Esophagus squamous epithelium (tissue), 5 donors: Measurements from ENCODE around the gene MED29. TPM values are rescaled to one million over a fixed set of nuclear protein-coding genes. Genes with fewer than 3 reads are reported as not detected.

ENCODE experiments used
- DNase-seq: peaks from one replicate; lab custom pipeline; 2025; lab: John Stamatoyannopoulos, UW
- H3K27ac ChIP-seq, 4 donors: fragments of 200-600 bp; sonication (generic); one replicate each; pipeline ENCODE4 v1.5.1; 2016 to 2019; ENCODE audit warnings: mild to moderate bottlenecking in 1 of 4
- H3K27me3 ChIP-seq, 4 donors: fragments of 200-600 bp; sonication (generic); 1 replicate in 3 of 4; 2 replicates in 1 of 4; pipeline versions ENCODE4 v1.5.1 to v1.6.0; 2017 to 2021; ENCODE audit warnings: antibody characterized with exemption in 1 of 4
- H3K36me3 ChIP-seq, 3 donors: fragments of 200-600 bp; sonication (generic); one replicate each; pipeline ENCODE4 v1.5.1; 2016 to 2019
- H3K4me1 ChIP-seq, 3 donors: fragments of 200-600 bp; sonication (generic); one replicate each; pipeline ENCODE4 v1.5.1; 2017 to 2019
- H3K4me3 ChIP-seq, 4 donors: fragments of 200-600 bp; sonication (generic); 1 replicate in 3 of 4; 2 replicates in 1 of 4; pipeline ENCODE4 v1.5.1; 2016 to 2019; ENCODE audit warnings: mild to moderate bottlenecking in 2 of 4, moderate library complexity in 1 of 4
- H3K9me3 ChIP-seq, 3 donors: fragments of 200-600 bp; sonication (generic); one replicate each; pipeline ENCODE4 v1.5.1; 2016 to 2019
- POLR2A ChIP-seq, 4 donors: fragments of 450-650 bp; IDR thresholded peaks; one replicate each; pipeline ENCODE4 v1.6.1; 2017; ENCODE audit warnings: antibody characterized with exemption in 4 of 4, mild to moderate bottlenecking in 4 of 4, moderate library complexity in 3 of 4
- WGBS, 2 donors: methylation state at CpG; one replicate each; pipeline ENCODE4 v1.1.5; 2018; 5-methylcytosine and 5-hydroxymethylcytosine counted together
- intact Hi-C: fragments of 100-400 bp; cut with DNase I; formaldehyde crosslinking; loops from one replicate; pipeline ENCODE4 v1.15.0; 2022
- total RNA-seq, 4 donors: library from RNA; depleted of rRNA; stranded (reverse); fragments of >200 nt; gene quantifications; one replicate each; pipeline ENCODE4 v1.1.0, GENCODE V29; 2016
- TF ChIP-seq, protein P1 (sequence below), 6 experiments: fragments of 450-650 bp in 4 of 6; fragments of 200-600 bp in 2 of 6; sonication (generic) in 2 of 6; IDR thresholded peaks; one replicate each; pipeline ENCODE4 v1.5.1; 2016 to 2019; ENCODE audit warnings: antibody characterized with exemption in 6 of 6, mild to moderate bottlenecking in 4 of 6, moderate library complexity in 4 of 6
- donor health status: DM: yes; HTN: yes; CAD: no.

Gene MED29
- total RNA-seq, 4 donors from 2014 or later, result 11.8 to 20.1 (median 16.5) TPM

DNA sequence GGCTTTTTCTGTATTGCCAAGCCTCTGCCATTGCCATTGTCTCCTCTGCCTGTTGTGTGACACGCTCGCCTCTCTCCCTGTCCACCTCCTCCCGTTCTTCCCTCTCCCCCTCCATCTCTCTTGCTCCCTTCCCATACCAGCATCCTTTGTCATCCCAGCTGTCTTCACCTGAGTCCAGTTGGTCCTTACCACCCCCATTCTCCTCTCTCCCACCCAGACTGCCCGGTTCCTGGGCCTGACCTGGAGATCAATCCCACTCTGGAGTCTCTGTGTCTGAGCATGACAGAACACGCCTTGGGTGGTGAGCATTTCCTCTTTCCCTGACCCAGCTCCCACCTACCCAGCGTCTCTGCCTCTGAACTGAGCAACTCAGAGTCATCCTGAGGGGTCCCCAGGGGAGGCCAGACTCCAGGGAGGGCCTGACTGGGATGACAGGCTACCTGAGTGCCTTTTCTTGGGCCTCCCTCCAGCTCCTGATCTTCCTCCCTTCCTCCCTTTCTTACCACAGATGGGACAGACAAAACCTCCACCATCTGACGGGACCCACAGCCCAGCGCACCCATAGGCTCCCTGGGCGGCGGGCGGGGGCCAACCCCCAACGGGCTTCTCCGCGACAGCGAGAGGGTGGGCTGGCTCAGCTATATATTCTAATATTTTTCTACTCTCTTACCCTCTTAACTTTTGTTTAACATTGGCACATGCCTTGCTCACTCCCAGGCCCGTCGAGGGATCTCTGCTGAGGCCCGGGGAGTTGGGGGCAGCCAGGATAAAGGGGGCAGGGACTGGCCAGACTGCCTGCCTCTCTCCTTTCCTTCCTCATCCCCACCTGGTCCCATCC is 8.0 kb upstream of the MED29 start:
- no peaks in the 10 kb centered on the region for H3K9me3 ChIP-seq
- WGBS, 2 donors, result 82 to 89% methylated on average over 18 of the region's 18 CpGs
- intact Hi-C loops, result no loop called here
- TF ChIP-seq POLR2A (IDR thresholded peaks at IDR 0.05), result no peak
- TF ChIP-seq, protein P1, sequence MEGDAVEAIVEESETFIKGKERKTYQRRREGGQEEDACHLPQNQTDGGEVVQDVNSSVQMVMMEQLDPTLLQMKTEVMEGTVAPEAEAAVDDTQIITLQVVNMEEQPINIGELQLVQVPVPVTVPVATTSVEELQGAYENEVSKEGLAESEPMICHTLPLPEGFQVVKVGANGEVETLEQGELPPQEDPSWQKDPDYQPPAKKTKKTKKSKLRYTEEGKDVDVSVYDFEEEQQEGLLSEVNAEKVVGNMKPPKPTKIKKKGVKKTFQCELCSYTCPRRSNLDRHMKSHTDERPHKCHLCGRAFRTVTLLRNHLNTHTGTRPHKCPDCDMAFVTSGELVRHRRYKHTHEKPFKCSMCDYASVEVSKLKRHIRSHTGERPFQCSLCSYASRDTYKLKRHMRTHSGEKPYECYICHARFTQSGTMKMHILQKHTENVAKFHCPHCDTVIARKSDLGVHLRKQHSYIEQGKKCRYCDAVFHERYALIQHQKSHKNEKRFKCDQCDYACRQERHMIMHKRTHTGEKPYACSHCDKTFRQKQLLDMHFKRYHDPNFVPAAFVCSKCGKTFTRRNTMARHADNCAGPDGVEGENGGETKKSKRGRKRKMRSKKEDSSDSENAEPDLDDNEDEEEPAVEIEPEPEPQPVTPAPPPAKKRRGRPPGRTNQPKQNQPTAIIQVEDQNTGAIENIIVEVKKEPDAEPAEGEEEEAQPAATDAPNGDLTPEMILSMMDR (IDR thresholded peaks at IDR 0.05), result no peak
- no peak overlapping the region for H3K4me3 ChIP-seq
- DNase-seq, result no peak
- no peaks in the 10 kb centered on the region for H3K4me1 ChIP-seq
- no peak overlapping the region for H3K27ac ChIP-seq
- no peaks in the 10 kb centered on the region for H3K27me3 ChIP-seq
- peaks cover 33 to 100% (median 53%) of the 10 kb centered on the region in 3 donors for H3K36me3 ChIP-seq

DNA sequence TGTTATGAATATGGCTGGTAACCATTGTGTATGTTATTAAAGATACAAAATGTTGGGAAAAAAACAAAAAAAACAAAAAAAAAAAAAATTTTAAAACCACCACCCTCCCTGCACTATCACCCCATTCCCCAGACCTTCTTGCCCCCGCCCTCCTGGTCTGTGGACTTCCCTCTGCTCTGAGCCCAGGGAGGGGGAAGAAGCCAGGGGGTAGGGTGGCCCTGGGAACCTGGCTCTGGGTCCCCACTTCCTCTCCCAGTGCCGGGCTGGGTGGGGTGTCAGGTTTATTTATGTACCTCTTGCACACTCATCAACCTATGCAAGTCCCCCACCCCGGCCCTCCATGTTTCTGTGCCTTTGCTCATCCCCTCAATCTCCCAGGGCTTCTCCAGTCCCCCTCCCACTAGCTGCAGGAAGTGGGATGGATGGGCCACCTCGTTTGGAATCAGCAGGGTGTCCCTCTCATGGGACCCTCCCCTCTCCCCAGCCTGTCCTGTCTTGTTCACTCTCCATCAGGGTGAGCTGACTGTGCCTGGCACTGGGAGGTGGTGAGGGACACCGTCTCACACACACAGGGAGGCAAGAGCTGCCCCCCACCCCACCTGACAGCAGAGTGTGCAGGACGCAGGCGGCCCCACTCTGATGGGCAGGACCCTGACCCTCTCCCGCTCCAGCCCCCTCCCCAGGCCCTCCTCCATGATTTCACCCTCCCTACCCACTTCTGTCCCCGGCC is 6.2 kb upstream of the MED29 start:
- Histone ChIP-seq H3K4me3 (no peak overlapping the region), H3K27ac (no peak overlapping the region), H3K27me3 (no peaks in the 10 kb centered on the region), H3K9me3 (no peaks in the 10 kb centered on the region), H3K4me1 (peaks cover 5 to 13% (median 6%) of the 10 kb centered on the region in 3 donors), H3K36me3 (peaks cover 37 to 98% (median 44%) of the 10 kb centered on the region in 3 donors)
- TF ChIP-seq, protein P1 (IDR thresholded peaks at IDR 0.05), result no peak
- no peak for TF ChIP-seq POLR2A (IDR thresholded peaks at IDR 0.05)
- intact Hi-C loops, result no loop called here
- 51 to 54% methylated on average over 5 to 7 of the region's 9 CpGs for WGBS, 2 donors
- DNase-seq, result no peak

DNA sequence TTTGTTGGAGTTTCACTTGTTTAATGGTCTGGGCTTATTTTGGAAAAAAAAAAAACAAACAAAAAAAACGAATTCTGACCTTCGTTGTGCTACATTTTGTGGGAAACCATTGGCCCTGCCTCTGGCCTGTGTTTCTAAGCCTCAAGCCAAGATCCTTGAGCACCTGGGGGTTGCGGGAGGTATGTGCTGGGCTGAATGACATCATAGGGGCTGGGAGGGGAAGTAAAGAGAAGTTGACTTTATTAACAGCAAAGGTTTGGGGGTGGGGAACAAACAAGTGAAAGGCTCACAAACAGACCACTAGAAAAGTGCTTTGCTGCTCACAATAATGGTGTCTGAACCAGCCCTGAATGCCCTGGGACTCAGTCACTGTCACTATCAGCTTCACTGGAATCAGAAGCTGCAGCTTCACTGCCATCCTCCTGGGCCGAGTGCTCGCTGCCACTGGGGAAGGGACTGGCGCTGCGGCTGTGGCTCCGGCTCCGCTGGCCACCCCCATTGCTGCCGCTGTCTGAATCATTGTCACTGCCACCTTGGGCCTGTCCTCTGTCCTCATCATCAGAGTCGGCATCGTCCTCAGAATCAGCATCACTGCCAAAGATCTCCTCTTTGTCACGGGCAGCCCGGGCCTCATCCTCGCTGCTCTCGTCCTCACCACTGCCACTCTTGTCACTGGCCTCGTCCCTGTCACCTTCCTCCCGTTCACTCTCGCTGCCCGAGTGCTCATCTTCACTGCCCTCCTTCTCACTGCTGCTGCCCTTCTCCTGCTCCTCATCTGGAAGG is 5.4 kb upstream of the MED29 start:
- no peaks in the 10 kb centered on the region for H3K27me3 ChIP-seq
- peaks cover 9 to 19% (median 10%) of the 10 kb centered on the region in 3 donors for H3K4me1 ChIP-seq
- no peak for DNase-seq
- no peak for TF ChIP-seq POLR2A (IDR thresholded peaks at IDR 0.05)
- TF ChIP-seq, protein P1 (IDR thresholded peaks at IDR 0.05), result no peak
- WGBS, 2 donors, result 80 to 82% methylated on average over 16 to 19 of the region's 20 CpGs
- peaks cover 29 to 90% (median 40%) of the 10 kb centered on the region in 3 donors for H3K36me3 ChIP-seq
- intact Hi-C loops, result no loop called here
- no peak overlapping the region for H3K27ac ChIP-seq
- H3K4me3 ChIP-seq, result no peak overlapping the region
- H3K9me3 ChIP-seq, result no peaks in the 10 kb centered on the region

- no peaks in the 10 kb centered on the region for H3K9me3 ChIP-seq
- no peak overlapping the region for H3K4me3 ChIP-seq
- peaks cover 9 to 22% (median 10%) of the 10 kb centered on the region in 3 donors for H3K4me1 ChIP-seq
- no peaks in the 10 kb centered on the region for H3K27me3 ChIP-seq
- intact Hi-C loops, result no loop called here
- H3K36me3 ChIP-seq, result peaks cover 22 to 83% (median 35%) of the 10 kb centered on the region in 3 donors
- no peak overlapping the region for H3K27ac ChIP-seq
- no peak for TF ChIP-seq POLR2A (IDR thresholded peaks at IDR 0.05)
- TF ChIP-seq, protein P1 (IDR thresholded peaks at IDR 0.05), result no peak
- WGBS, 2 donors, result 71 to 86% methylated on average over 1 to 7 of the region's 7 CpGs
- DNase-seq, result no peak
Measured at GRCh38 chr19:39386557-39386956, 4.6 kb upstream of the MED29 start.
